ENCODE data around the gene ZPLD1. TPM values are rescaled to one million over a fixed set of nuclear protein-coding genes. Genes with fewer than 3 reads are reported as not detected.

ZPLD1 gene
- total RNA-seq, 1 donor from 2014 or later: not detected

DNA sequence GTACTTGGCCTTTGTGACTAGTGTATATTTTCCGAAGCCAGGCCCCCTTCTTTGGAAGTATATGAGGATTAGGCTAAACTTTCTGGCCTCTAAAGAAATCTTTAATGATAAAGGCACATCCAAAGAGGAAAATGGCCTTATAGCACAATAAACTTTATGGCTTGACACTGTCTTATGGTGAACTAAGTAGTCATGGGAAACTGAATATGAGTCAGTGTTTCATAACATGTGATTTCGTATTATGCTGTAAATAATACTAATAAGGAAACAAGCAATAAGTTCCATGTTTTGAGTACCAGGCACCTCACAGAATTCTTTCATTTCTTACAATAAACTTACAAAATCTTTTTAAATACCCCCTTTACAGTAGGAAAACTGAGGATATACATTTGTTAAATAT is 8.2 kb downstream of the ZPLD1 start:
- H3K4me3 Mint-ChIP-seq (ENCODE audit: low read depth): no peak overlapping the region
- H3K4me1 Mint-ChIP-seq (ENCODE audit: low read depth): no peaks in the 10 kb centered on the region
- peaks cover 2% of the 10 kb centered on the region for H3K27me3 Mint-ChIP-seq (ENCODE audit: low read depth)
- H3K9me3 Mint-ChIP-seq: no peaks in the 10 kb centered on the region
- intact Hi-C loops (cut with micrococcal nuclease): no loop called here
- no peaks in the 10 kb centered on the region for H3K36me3 Mint-ChIP-seq (ENCODE audit: low read depth)
- H3K27ac Mint-ChIP-seq: no peak overlapping the region
- DNase-seq (ENCODE audit: low spot score): no peak

GRCh38 chr3:102444101-102444500 is 9.3 kb downstream of the ZPLD1 start:
- intact Hi-C loops (cut with micrococcal nuclease): no loop called here
- no peak for DNase-seq (ENCODE audit: low spot score)
- no peaks in the 10 kb centered on the region for H3K36me3 Mint-ChIP-seq (ENCODE audit: low read depth)
- no peaks in the 10 kb centered on the region for H3K9me3 Mint-ChIP-seq
- no peaks in the 10 kb centered on the region for H3K4me1 Mint-ChIP-seq (ENCODE audit: low read depth)
- no peaks in the 10 kb centered on the region for H3K27me3 Mint-ChIP-seq (ENCODE audit: low read depth)
- no peak overlapping the region for H3K27ac Mint-ChIP-seq
- no peak overlapping the region for H3K4me3 Mint-ChIP-seq (ENCODE audit: low read depth)

DNA sequence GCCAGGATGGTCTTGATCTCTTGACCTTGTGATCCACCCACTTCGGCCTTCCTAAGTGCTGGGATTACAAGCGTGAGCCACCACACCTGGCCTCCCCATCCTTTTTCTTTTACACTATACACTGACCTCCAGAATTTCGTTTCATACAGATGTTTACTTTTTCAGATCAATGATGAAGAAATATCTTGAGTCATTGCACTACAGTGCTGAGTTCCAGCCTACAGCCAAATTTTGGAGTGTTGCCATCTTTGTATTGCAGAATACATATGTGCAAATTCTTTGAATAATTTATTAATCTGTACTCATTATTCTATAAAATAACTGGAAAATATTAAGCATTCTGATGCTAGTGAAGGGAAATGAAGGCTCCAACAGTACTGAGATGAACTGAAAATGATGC is 12.5 kb downstream of the ZPLD1 start:
- Mint-ChIP-seq H3K4me3 (ENCODE audit: low read depth) (no peak overlapping the region), H3K36me3 (ENCODE audit: low read depth) (no peaks in the 10 kb centered on the region), H3K4me1 (ENCODE audit: low read depth) (no peaks in the 10 kb centered on the region), H3K9me3 (no peaks in the 10 kb centered on the region), H3K27me3 (ENCODE audit: low read depth) (peaks cover 1% of the 10 kb centered on the region), H3K27ac (no peak overlapping the region)
- intact Hi-C loops (cut with micrococcal nuclease): no loop called here
- no peak for DNase-seq (ENCODE audit: low spot score)

DNA sequence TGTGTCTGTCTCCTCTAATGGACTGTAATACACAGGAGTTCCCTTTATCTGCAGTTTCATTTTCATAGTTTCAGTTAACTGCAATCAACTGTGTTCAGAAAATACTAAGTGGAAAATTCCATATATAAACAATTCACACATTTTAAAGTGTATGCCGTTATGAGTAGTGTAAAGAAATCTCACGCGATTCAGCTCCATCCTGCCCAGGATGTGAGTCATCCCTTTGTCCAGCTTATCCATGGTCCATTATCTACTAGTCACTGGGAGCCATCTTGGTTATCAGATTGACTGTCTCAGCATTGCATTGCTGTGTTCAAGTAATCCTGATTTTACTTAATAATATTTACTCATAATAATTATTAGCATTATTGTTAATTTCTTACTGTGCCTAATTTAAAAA is 14.5 kb downstream of the ZPLD1 start:
- H3K9me3 Mint-ChIP-seq: no peaks in the 10 kb centered on the region
- no peaks in the 10 kb centered on the region for H3K4me1 Mint-ChIP-seq (ENCODE audit: low read depth)
- H3K36me3 Mint-ChIP-seq (ENCODE audit: low read depth): no peaks in the 10 kb centered on the region
- H3K27ac Mint-ChIP-seq: no peak overlapping the region
- DNase-seq (ENCODE audit: low spot score): no peak
- no peak overlapping the region for H3K4me3 Mint-ChIP-seq (ENCODE audit: low read depth)
- H3K27me3 Mint-ChIP-seq (ENCODE audit: low read depth): peaks cover 1% of the 10 kb centered on the region
- intact Hi-C loops (cut with micrococcal nuclease): no loop called here

- no peaks in the 10 kb centered on the region for H3K36me3 Mint-ChIP-seq (ENCODE audit: low read depth)
- H3K4me3 Mint-ChIP-seq (ENCODE audit: low read depth): no peak overlapping the region
- H3K4me1 Mint-ChIP-seq (ENCODE audit: low read depth): no peaks in the 10 kb centered on the region
- H3K27ac Mint-ChIP-seq: no peak overlapping the region
- peaks cover 1% of the 10 kb centered on the region for H3K27me3 Mint-ChIP-seq (ENCODE audit: low read depth)
- H3K9me3 Mint-ChIP-seq: no peaks in the 10 kb centered on the region
- no peak for DNase-seq (ENCODE audit: low spot score)
- intact Hi-C loops (cut with micrococcal nuclease): no loop called here
These were observed 15.1 kb downstream of the ZPLD1 start for GRCh38 chr3:102449930-102450329.

GRCh38 chr3:102450976-102451375 is 16.2 kb downstream of the ZPLD1 start:
- peaks cover 1% of the 10 kb centered on the region for H3K27me3 Mint-ChIP-seq (ENCODE audit: low read depth)
- H3K36me3 Mint-ChIP-seq (ENCODE audit: low read depth): no peaks in the 10 kb centered on the region
- H3K4me3 Mint-ChIP-seq (ENCODE audit: low read depth): no peak overlapping the region
- intact Hi-C loops (cut with micrococcal nuclease): no loop called here
- H3K4me1 Mint-ChIP-seq (ENCODE audit: low read depth): no peaks in the 10 kb centered on the region
- no peak overlapping the region for H3K27ac Mint-ChIP-seq
- DNase-seq (ENCODE audit: low spot score): no peak
- H3K9me3 Mint-ChIP-seq: no peaks in the 10 kb centered on the region

DNA sequence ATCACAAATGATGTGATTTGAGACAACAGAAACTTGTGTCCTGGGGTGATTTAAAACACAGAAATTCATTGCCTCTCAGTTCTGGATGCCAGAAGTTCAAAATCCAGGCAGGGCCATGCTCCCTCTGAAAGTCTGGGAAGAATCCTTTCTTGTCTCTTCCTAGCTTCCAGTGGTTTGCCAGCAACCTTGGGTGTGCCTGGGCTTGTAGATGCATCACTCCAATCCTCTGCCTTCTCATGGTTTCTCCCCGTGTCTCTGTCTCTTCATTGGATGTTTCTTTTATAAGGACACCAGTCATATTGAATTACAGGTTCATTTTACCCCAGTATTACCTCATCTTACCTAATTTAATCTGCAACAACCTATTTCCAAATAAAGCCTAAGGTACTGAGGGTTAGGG is 16.7 kb downstream of the ZPLD1 start:
- Mint-ChIP-seq H3K27ac (no peak overlapping the region), H3K9me3 (no peaks in the 10 kb centered on the region), H3K27me3 (ENCODE audit: low read depth) (peaks cover 1% of the 10 kb centered on the region), H3K4me1 (ENCODE audit: low read depth) (no peaks in the 10 kb centered on the region), H3K4me3 (ENCODE audit: low read depth) (no peak overlapping the region), H3K36me3 (ENCODE audit: low read depth) (no peaks in the 10 kb centered on the region)
- DNase-seq (ENCODE audit: low spot score): no peak
- intact Hi-C loops (cut with micrococcal nuclease): no loop called here

- intact Hi-C loops (cut with micrococcal nuclease): no loop called here
- no peaks in the 10 kb centered on the region for H3K9me3 Mint-ChIP-seq
- H3K4me1 Mint-ChIP-seq (ENCODE audit: low read depth): no peaks in the 10 kb centered on the region
- H3K4me3 Mint-ChIP-seq (ENCODE audit: low read depth): no peak overlapping the region
- no peak for DNase-seq (ENCODE audit: low spot score)
- H3K36me3 Mint-ChIP-seq (ENCODE audit: low read depth): no peaks in the 10 kb centered on the region
- no peak overlapping the region for H3K27ac Mint-ChIP-seq
- peaks cover 1% of the 10 kb centered on the region for H3K27me3 Mint-ChIP-seq (ENCODE audit: low read depth)
These were observed 19.4 kb downstream of the ZPLD1 start for GRCh38 chr3:102454181-102454580.

DNA sequence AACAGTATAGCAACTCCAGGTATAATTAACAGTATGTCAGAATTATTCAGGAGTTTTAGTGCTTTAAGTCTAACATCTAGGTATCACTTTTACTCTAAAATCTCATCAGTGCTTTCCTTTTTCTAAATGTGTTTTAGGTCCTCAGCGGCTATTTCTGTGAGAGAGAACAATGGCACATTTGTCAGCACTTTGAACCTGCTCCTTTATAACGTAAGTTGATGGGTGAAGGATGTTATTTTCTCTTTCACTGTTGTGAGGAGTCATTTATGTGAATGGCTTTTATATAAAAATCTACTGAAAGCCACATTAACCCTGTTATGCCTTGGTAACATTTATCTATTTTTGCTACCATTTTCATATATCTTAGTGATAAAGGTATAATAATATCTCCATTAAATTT is 22.8 kb downstream of the ZPLD1 start:
- H3K27ac Mint-ChIP-seq: no peak overlapping the region
- no peak for DNase-seq (ENCODE audit: low spot score)
- H3K4me1 Mint-ChIP-seq (ENCODE audit: low read depth): no peaks in the 10 kb centered on the region
- no peaks in the 10 kb centered on the region for H3K9me3 Mint-ChIP-seq
- intact Hi-C loops (cut with micrococcal nuclease): no loop called here
- H3K36me3 Mint-ChIP-seq (ENCODE audit: low read depth): no peaks in the 10 kb centered on the region
- no peaks in the 10 kb centered on the region for H3K27me3 Mint-ChIP-seq (ENCODE audit: low read depth)
- no peak overlapping the region for H3K4me3 Mint-ChIP-seq (ENCODE audit: low read depth)

DNA sequence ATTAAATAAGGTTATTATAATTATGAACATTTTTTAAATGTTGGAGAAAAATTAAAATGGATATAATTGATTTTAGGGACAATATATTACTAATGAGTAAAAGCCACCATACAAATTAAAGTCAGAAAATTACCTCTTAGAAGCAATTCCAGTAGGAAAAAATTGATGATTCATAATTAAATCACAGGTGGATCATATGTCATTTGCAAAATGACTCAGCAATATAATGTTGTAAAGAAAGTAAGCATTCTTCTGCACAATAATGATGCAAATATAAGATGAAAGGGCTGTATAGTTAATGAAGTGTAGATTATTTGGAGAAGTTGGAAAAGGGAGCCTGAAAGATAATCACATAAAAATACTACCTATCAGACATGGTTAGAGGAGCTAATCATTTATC is 25.8 kb downstream of the ZPLD1 start:
- Mint-ChIP-seq H3K27me3 (ENCODE audit: low read depth) (peaks cover 4% of the 10 kb centered on the region), H3K27ac (no peak overlapping the region), H3K9me3 (no peaks in the 10 kb centered on the region), H3K4me3 (ENCODE audit: low read depth) (no peak overlapping the region), H3K36me3 (ENCODE audit: low read depth) (no peaks in the 10 kb centered on the region), H3K4me1 (ENCODE audit: low read depth) (no peaks in the 10 kb centered on the region)
- DNase-seq (ENCODE audit: low spot score): no peak
- intact Hi-C loops (cut with micrococcal nuclease): no loop called here

GRCh38 chr3:102464261-102464660 is 29.4 kb downstream of the ZPLD1 start:
- Mint-ChIP-seq H3K9me3 (no peaks in the 10 kb centered on the region), H3K27me3 (ENCODE audit: low read depth) (peaks cover 11% of the 10 kb centered on the region), H3K27ac (no peak overlapping the region), H3K36me3 (ENCODE audit: low read depth) (no peaks in the 10 kb centered on the region), H3K4me1 (ENCODE audit: low read depth) (no peaks in the 10 kb centered on the region), H3K4me3 (ENCODE audit: low read depth) (no peak overlapping the region)
- DNase-seq (ENCODE audit: low spot score): no peak
- intact Hi-C loops (cut with micrococcal nuclease): no loop called here

- Mint-ChIP-seq H3K27me3 (ENCODE audit: low read depth) (peaks cover 11% of the 10 kb centered on the region), H3K36me3 (ENCODE audit: low read depth) (no peaks in the 10 kb centered on the region), H3K9me3 (no peaks in the 10 kb centered on the region), H3K4me3 (ENCODE audit: low read depth) (no peak overlapping the region), H3K27ac (no peak overlapping the region), H3K4me1 (ENCODE audit: low read depth) (no peaks in the 10 kb centered on the region)
- DNase-seq (ENCODE audit: low spot score): no peak
- intact Hi-C loops (cut with micrococcal nuclease): no loop called here
These were observed 31.2 kb downstream of the ZPLD1 start for GRCh38 chr3:102466001-102466400.

DNA sequence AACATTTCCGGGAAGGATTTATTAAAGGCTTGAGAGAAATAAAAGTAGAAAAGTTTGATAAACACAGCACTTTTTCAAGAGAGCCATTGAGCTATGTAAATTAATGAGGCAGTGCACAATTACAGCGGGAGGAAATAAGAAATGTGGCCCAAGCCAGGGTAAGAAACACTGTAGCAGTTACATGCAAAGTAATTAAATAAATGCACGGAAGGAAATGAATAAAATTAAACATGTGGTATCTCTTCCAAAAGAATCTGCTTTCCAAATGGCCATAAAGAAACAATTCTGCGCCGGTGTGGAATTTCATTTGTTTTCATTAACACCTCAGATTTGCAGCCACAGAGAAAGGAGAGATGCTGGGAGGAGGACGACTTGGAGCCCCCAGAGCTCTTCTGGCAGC is 35.3 kb downstream of the ZPLD1 start:
- H3K4me1 Mint-ChIP-seq (ENCODE audit: low read depth): no peaks in the 10 kb centered on the region

GRCh38 chr3:102471001-102471400 is 36.2 kb downstream of the ZPLD1 start:
- Mint-ChIP-seq H3K27me3 (ENCODE audit: low read depth) (peaks cover 5% of the 10 kb centered on the region), H3K27ac (no peak overlapping the region)

More for the DNA sequence above, 35.3 kb downstream of the ZPLD1 start:
- intact Hi-C loops (cut with micrococcal nuclease): no loop called here
- Mint-ChIP-seq H3K4me3 (ENCODE audit: low read depth) (no peak overlapping the region), H3K27ac (no peak overlapping the region), H3K36me3 (ENCODE audit: low read depth) (no peaks in the 10 kb centered on the region), H3K27me3 (ENCODE audit: low read depth) (peaks cover 8% of the 10 kb centered on the region), H3K9me3 (no peaks in the 10 kb centered on the region)
- no peak for DNase-seq (ENCODE audit: low spot score)

More at GRCh38 chr3:102471001-102471400, 36.2 kb downstream of the ZPLD1 start:
- H3K36me3 Mint-ChIP-seq (ENCODE audit: low read depth): no peaks in the 10 kb centered on the region
- H3K9me3 Mint-ChIP-seq: no peaks in the 10 kb centered on the region
- DNase-seq (ENCODE audit: low spot score): no peak
- H3K4me3 Mint-ChIP-seq (ENCODE audit: low read depth): no peak overlapping the region
- intact Hi-C loops (cut with micrococcal nuclease): no loop called here
- no peaks in the 10 kb centered on the region for H3K4me1 Mint-ChIP-seq (ENCODE audit: low read depth)

Data from activated T-helper 2 cell treated with anti-CD3 and anti-CD28 coated beads, Interferon-gamma antibody, Interleukin-2, Interleukin-4, amounts not matched to agents 10 μg/mL and 5 μg/mL and 100 μg/mL, durations not matched to agents 14 hours and 24 hours and 36 hours (primary cell).